ENCODE results near the gene SGCD. TPM values are rescaled to one million over a fixed set of nuclear protein-coding genes. Genes with fewer than 3 reads are reported as not detected.
"Not testable (repeated sequence)": the region's sequence is repeated elsewhere in the genome, so short reads cannot be mapped to it uniquely, and the experiment has no call there.

The SGCD gene
- polyA plus RNA-seq, 1 of the 3 experiments (the other 2 are of a cell fraction) = 0.87 TPM

- WGBS (ENCODE audit: low lambda C conversion rate) = 32% methylated on average over 3 of the region's 3 CpGs
- no peak overlapping the region for H3K27ac ChIP-seq (ENCODE audit: low read depth in 2 of 2, low read length in 1 of 2)
- no peaks in the 10 kb centered on the region for H3K36me3 ChIP-seq (replicated peaks in 1 of 2; ENCODE audit: control insufficient read depth in 1 of 2, insufficient read depth in 2 of 2, low read length in 1 of 2)
- H3K9me3 ChIP-seq = peaks cover 7% of the 10 kb centered on the region; the same call in 1 of the 2 replicates
- no peaks in the 10 kb centered on the region for H3K27me3 ChIP-seq (ENCODE audit: insufficient read depth)
- no peaks in the 10 kb centered on the region for H3K4me1 ChIP-seq (ENCODE audit: control insufficient read depth in 1 of 2, insufficient read depth in 2 of 2, low read depth in 1 of 2, low read length in 1 of 2)
- DNase-seq = no peak
- CTCF ChIA-PET = interaction anchor here (0.6 to 1.0 kb wide), 3 partner anchors 10 to 100 kb away, joined by 3 read pairs; no protein-coding TSS in a partner anchor
- H4K20me1 ChIP-seq (ENCODE audit: insufficient read depth) = no peaks in the 10 kb centered on the region
- H3K4me3 ChIP-seq (ENCODE audit: low read depth in 2 of 2, low read length in 1 of 2) = no peak overlapping the region
- H3K9ac ChIP-seq = no peak overlapping the region
- POLR2A ChIA-PET = no interaction called here
- peaks cover 4% of the 10 kb centered on the region; the same call in 1 of the 2 replicates for H3K9me2 ChIP-seq
- H3K4me2 ChIP-seq = no peak overlapping the region
- H2AFZ ChIP-seq (ENCODE audit: low read depth) = no peak overlapping the region
- TF ChIP-seq FOXJ3 (CRISPR knock-in tag; IDR thresholded peaks at IDR 0.05) = no peak
- H3K79me2 ChIP-seq (ENCODE audit: insufficient read depth) = no peaks in the 10 kb centered on the region
- no peaks in the 10 kb centered on the region for H3F3A ChIP-seq (replicated peaks; ENCODE audit: insufficient read depth)
Measured at GRCh38 chr5:156597276-156597675, 270.3 kb downstream of the SGCD start.

GRCh38 chr5:156598964-156599363 is 272.0 kb downstream of the SGCD start:
- no peaks in the 10 kb centered on the region for H3K4me1 ChIP-seq (ENCODE audit: control insufficient read depth in 1 of 2, insufficient read depth in 2 of 2, low read depth in 1 of 2, low read length in 1 of 2)
- no peak overlapping the region for H3K27ac ChIP-seq (ENCODE audit: low read depth in 2 of 2, low read length in 1 of 2)
- H3K9me3 ChIP-seq = peaks cover 7% of the 10 kb centered on the region; the same call in 1 of the 2 replicates
- whole genome bisulfite sequencing (ENCODE audit: low lambda C conversion rate) = 28% methylated on average over 2 of the region's 2 CpGs
- CTCF ChIA-PET = interaction anchor here (0.8 kb wide), 1 partner anchor 34 kb away, joined by 3 read pairs; no protein-coding TSS in a partner anchor
- POLR2A ChIA-PET = no interaction called here
- no peak overlapping the region for H3K4me3 ChIP-seq (ENCODE audit: low read depth in 2 of 2, low read length in 1 of 2)
- peaks cover 4% of the 10 kb centered on the region; the same call in 1 of the 2 replicates for H3K9me2 ChIP-seq
- no peak overlapping the region for H3K9ac ChIP-seq
- H2AFZ ChIP-seq (ENCODE audit: low read depth) = no peak overlapping the region
- H3K27me3 ChIP-seq (ENCODE audit: insufficient read depth) = no peaks in the 10 kb centered on the region
- DNase-seq = no peak
- no peaks in the 10 kb centered on the region for H3K36me3 ChIP-seq (replicated peaks in 1 of 2; ENCODE audit: control insufficient read depth in 1 of 2, insufficient read depth in 2 of 2, low read length in 1 of 2)
- H3F3A ChIP-seq (replicated peaks; ENCODE audit: insufficient read depth) = no peaks in the 10 kb centered on the region
- no peaks in the 10 kb centered on the region for H3K79me2 ChIP-seq (ENCODE audit: insufficient read depth)
- H3K4me2 ChIP-seq = no peak overlapping the region
- TF ChIP-seq ZBTB33 (IDR thresholded peaks at IDR 0.05; ENCODE audit: borderline replicate concordance, low read depth) = no peak
- TF ChIP-seq MEF2A (IDR thresholded peaks at IDR 0.05; ENCODE audit: borderline replicate concordance, low read depth) = no peak
- no peak for TF ChIP-seq CHD2 (IDR thresholded peaks at IDR 0.05; ENCODE audit: low read length, partially characterized antibody)
- no peak for TF ChIP-seq RXRA (IDR thresholded peaks at IDR 0.05; ENCODE audit: borderline replicate concordance, low read depth)
- TF ChIP-seq USF1 (IDR thresholded peaks at IDR 0.05; ENCODE audit: borderline replicate concordance, low read depth) = no peak
- TF ChIP-seq IRF3 (IDR thresholded peaks at IDR 0.05; ENCODE audit: low read depth, low read length) = no peak
- TF ChIP-seq JUND (IDR thresholded peaks at IDR 0.05) = no peak
- no peak for TF ChIP-seq FOXM1 (IDR thresholded peaks at IDR 0.05; ENCODE audit: low read depth)
- no peak for TF ChIP-seq CTCF (IDR thresholded peaks at IDR 0.05)
- TF ChIP-seq FOSL2 (IDR thresholded peaks at IDR 0.05; ENCODE audit: borderline replicate concordance, low read depth) = no peak
- H4K20me1 ChIP-seq (ENCODE audit: insufficient read depth) = no peaks in the 10 kb centered on the region

- H4K20me1 ChIP-seq (ENCODE audit: insufficient read depth); H3K9me2 ChIP-seq; H3K9ac ChIP-seq; H3K4me2 ChIP-seq; H3K27me3 ChIP-seq (ENCODE audit: insufficient read depth); POLR2A ChIA-PET; H3K79me2 ChIP-seq (ENCODE audit: insufficient read depth); H3K4me3 ChIP-seq (ENCODE audit: low read depth in 2 of 2, low read length in 1 of 2); H3K27ac ChIP-seq (ENCODE audit: low read depth in 2 of 2, low read length in 1 of 2); H3K4me1 ChIP-seq (ENCODE audit: control insufficient read depth in 1 of 2, insufficient read depth in 2 of 2, low read depth in 1 of 2, low read length in 1 of 2); DNase-seq; H2AFZ ChIP-seq (ENCODE audit: low read depth); H3K9me3 ChIP-seq; H3K36me3 ChIP-seq (replicated peaks in 1 of 2; ENCODE audit: control insufficient read depth in 1 of 2, insufficient read depth in 2 of 2, low read length in 1 of 2); H3F3A ChIP-seq (replicated peaks; ENCODE audit: insufficient read depth); CTCF ChIA-PET: not testable (repeated sequence)
- WGBS (ENCODE audit: low lambda C conversion rate) = 52% methylated on average over 9 of the region's 11 CpGs
Measured at GRCh38 chr5:156610582-156610981, 283.6 kb downstream of the SGCD start.

Data from SK-N-SH (cell line).